SK-N-SH treated with all-trans-retinoic acid at 6 μM for 48 hours (cell line): ENCODE results near the gene LRRC56.

Source experiments
- ARNTL ChIP-seq: fragments of 450-650 bp; formaldehyde crosslinking; IDR thresholded peaks from 2 replicates; pipeline ENCODE4 v1.5.0; 2020; ENCODE audit warnings: low read depth, mild to moderate bottlenecking, moderate library complexity, borderline replicate concordance
- BACH2 ChIP-seq: fragments of 250-450 bp; sonication (Bioruptor Pico); IDR thresholded peaks from 2 replicates; pipeline ENCODE4 v1.9.0; 2021; ENCODE audit warnings: mild to moderate bottlenecking, borderline replicate concordance
- CSDC2 ChIP-seq: fragments of 250-450 bp; sonication (Bioruptor Pico); IDR thresholded peaks from 2 replicates; pipeline ENCODE4 v1.5.0; 2020; ENCODE audit warnings: mild to moderate bottlenecking, moderate library complexity
- ESRRG ChIP-seq: fragments of 250-450 bp; sonication (Bioruptor Pico); IDR thresholded peaks from 2 replicates; pipeline ENCODE4 v1.6.1; 2021; ENCODE audit warnings: mild to moderate bottlenecking
- GLIS3 ChIP-seq: fragments of 250-450 bp; sonication (Bioruptor Pico); IDR thresholded peaks from 2 replicates; pipeline ENCODE4 v1.5.0; 2020; ENCODE audit warnings: mild to moderate bottlenecking, moderate library complexity
- OSR1 ChIP-seq: fragments of 250-450 bp; sonication (Bioruptor Pico); IDR thresholded peaks from 2 replicates; pipeline ENCODE4 v1.8.0; 2022; ENCODE audit warnings: moderate library complexity, mild to moderate bottlenecking, inconsistent platforms
- TCF4 ChIP-seq: fragments of 250-450 bp; sonication (Bioruptor Pico); IDR thresholded peaks from 2 replicates; pipeline ENCODE4 v1.8.0; 2021; ENCODE audit warnings: mild to moderate bottlenecking, moderate library complexity, borderline replicate concordance
- TOX ChIP-seq: fragments of 250-450 bp; sonication (Bioruptor Pico); IDR thresholded peaks from 2 replicates; pipeline ENCODE4 v1.8.0; 2021; ENCODE audit warnings: mild to moderate bottlenecking, moderate library complexity, borderline replicate concordance
- ZNF70 ChIP-seq: fragments of 450-650 bp; formaldehyde crosslinking; IDR thresholded peaks from 2 replicates; pipeline ENCODE4 v1.5.0; 2020; ENCODE audit warnings: mild to moderate bottlenecking, moderate library complexity
- ZNF8 ChIP-seq: fragments of 450-650 bp; formaldehyde crosslinking; IDR thresholded peaks from 2 replicates; pipeline ENCODE4 v1.5.0; 2020; ENCODE audit warnings: mild to moderate bottlenecking, moderate library complexity
- TF ChIP-seq, protein P1 (sequence below): fragments of 250-450 bp; sonication (Bioruptor Pico); IDR thresholded peaks from 2 replicates; pipeline ENCODE4 v1.5.1; 2021; ENCODE audit warnings: mild to moderate bottlenecking, moderate library complexity
- TF ChIP-seq, protein P2 (sequence below): fragments of 250-450 bp; sonication (Bioruptor Pico); IDR thresholded peaks from 2 replicates; pipeline ENCODE4 v1.8.0; 2020; ENCODE audit warnings: mild to moderate bottlenecking, moderate library complexity, borderline replicate concordance

- no peak for TF ChIP-seq ARNTL (CRISPR knock-in tag)
- TF ChIP-seq, protein P1, sequence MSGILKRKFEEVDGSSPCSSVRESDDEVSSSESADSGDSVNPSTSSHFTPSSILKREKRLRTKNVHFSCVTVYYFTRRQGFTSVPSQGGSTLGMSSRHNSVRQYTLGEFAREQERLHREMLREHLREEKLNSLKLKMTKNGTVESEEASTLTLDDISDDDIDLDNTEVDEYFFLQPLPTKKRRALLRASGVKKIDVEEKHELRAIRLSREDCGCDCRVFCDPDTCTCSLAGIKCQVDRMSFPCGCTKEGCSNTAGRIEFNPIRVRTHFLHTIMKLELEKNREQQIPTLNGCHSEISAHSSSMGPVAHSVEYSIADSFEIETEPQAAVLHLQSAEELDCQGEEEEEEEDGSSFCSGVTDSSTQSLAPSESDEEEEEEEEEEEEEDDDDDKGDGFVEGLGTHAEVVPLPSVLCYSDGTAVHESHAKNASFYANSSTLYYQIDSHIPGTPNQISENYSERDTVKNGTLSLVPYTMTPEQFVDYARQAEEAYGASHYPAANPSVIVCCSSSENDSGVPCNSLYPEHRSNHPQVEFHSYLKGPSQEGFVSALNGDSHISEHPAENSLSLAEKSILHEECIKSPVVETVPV (CRISPR knock-in tag) = no peak
- no peak for TF ChIP-seq TOX (CRISPR knock-in tag)
- TF ChIP-seq TCF4 (CRISPR knock-in tag) = no peak
- TF ChIP-seq, protein P2, sequence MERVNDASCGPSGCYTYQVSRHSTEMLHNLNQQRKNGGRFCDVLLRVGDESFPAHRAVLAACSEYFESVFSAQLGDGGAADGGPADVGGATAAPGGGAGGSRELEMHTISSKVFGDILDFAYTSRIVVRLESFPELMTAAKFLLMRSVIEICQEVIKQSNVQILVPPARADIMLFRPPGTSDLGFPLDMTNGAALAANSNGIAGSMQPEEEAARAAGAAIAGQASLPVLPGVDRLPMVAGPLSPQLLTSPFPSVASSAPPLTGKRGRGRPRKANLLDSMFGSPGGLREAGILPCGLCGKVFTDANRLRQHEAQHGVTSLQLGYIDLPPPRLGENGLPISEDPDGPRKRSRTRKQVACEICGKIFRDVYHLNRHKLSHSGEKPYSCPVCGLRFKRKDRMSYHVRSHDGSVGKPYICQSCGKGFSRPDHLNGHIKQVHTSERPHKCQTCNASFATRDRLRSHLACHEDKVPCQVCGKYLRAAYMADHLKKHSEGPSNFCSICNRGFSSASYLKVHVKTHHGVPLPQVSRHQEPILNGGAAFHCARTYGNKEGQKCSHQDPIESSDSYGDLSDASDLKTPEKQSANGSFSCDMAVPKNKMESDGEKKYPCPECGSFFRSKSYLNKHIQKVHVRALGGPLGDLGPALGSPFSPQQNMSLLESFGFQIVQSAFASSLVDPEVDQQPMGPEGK (CRISPR knock-in tag) = no peak
- TF ChIP-seq GLIS3 (CRISPR knock-in tag) = no peak
- no peak for TF ChIP-seq ESRRG
- TF ChIP-seq CSDC2 (CRISPR knock-in tag) = no peak
- TF ChIP-seq OSR1 (CRISPR knock-in tag) = no peak
- no peak for TF ChIP-seq ZNF8 (CRISPR knock-in tag)
- no peak for TF ChIP-seq ZNF70 (CRISPR knock-in tag)
- no peak for TF ChIP-seq BACH2
Measured at GRCh38 chr11:561148-562003, 24.0 kb downstream of the LRRC56 start.
